OCI-M1 (cell line): ENCODE data around the gene NDUFAF8.

Experiments
- DNase-seq: peaks from one replicate; lab custom pipeline; 2025; lab: John Stamatoyannopoulos, UW

Gene NDUFAF8

GRCh38 chr17:81253358-81254131 lies 14.4 kb downstream of the NDUFAF8 start:
- peak; percentile 57 for DNase-seq

GRCh38 chr17:81254955-81255717 lies 16.0 kb downstream of the NDUFAF8 start:
- DNase-seq = no peak

GRCh38 chr17:81256616-81257015 lies 17.5 kb downstream of the NDUFAF8 start:
- no peak for DNase-seq

- DNase-seq = no peak
Observed at GRCh38 chr17:81257533-81257932, 18.4 kb downstream of the NDUFAF8 start.

GRCh38 chr17:81258292-81258691 lies 19.2 kb downstream of the NDUFAF8 start:
- no peak for DNase-seq

- DNase-seq = no peak
Observed at GRCh38 chr17:81259058-81259605, 20.0 kb downstream of the NDUFAF8 start.

GRCh38 chr17:81260171-81260570 lies 21.1 kb downstream of the NDUFAF8 start:
- no peak for DNase-seq

- DNase-seq = no peak
Observed at GRCh38 chr17:81260641-81261040, 21.5 kb downstream of the NDUFAF8 start.

GRCh38 chr17:81261096-81261495 lies 22.0 kb downstream of the NDUFAF8 start:
- no peak for DNase-seq

- peak; percentile 64 for DNase-seq
Observed at GRCh38 chr17:81261582-81262336, 22.6 kb downstream of the NDUFAF8 start.

GRCh38 chr17:81263371-81264181 lies 24.5 kb downstream of the NDUFAF8 start:
- DNase-seq = no peak

- DNase-seq = no peak
Observed at GRCh38 chr17:81264640-81265039, 25.5 kb downstream of the NDUFAF8 start.

- no peak for DNase-seq
Observed at GRCh38 chr17:81265576-81265975, 26.5 kb downstream of the NDUFAF8 start.

- no peak for DNase-seq
Observed at GRCh38 chr17:81267390-81268067, 28.4 kb downstream of the NDUFAF8 start.

GRCh38 chr17:81270279-81270678 lies 31.2 kb downstream of the NDUFAF8 start:
- no peak for DNase-seq

- no peak for DNase-seq
Observed at GRCh38 chr17:81271226-81271625, 32.1 kb downstream of the NDUFAF8 start.

GRCh38 chr17:81272616-81273015 lies 33.5 kb downstream of the NDUFAF8 start:
- DNase-seq = no peak

- no peak for DNase-seq
Observed at GRCh38 chr17:81273698-81274470, 34.8 kb downstream of the NDUFAF8 start.

- DNase-seq = no peak
Observed at GRCh38 chr17:81274471-81274855, 35.3 kb downstream of the NDUFAF8 start.

GRCh38 chr17:81276781-81277180 lies 37.7 kb downstream of the NDUFAF8 start:
- DNase-seq = no peak
